Caki2 (cell line): ENCODE results near the gene DMRTB1. TPM values are rescaled to one million over a fixed set of nuclear protein-coding genes. Genes with fewer than 3 reads are reported as not detected.
"Not testable (repeated sequence)": the region's sequence is repeated elsewhere in the genome, so short reads cannot be mapped to it uniquely, and the experiment has no call there.

Source experiments
- DNase-seq: peaks from one replicate; pipeline ENCODE4 v3.0.0-alpha.2; 2015; ENCODE audit warnings: low read depth
- in situ Hi-C: cut with HindIII; loops from 2 replicates; pipeline ENCODE4 v1.10.0; 2016; ENCODE audit warnings: low sequenced_read_pairs, low pct_unique_long_range_greater_than_20kb, mixed read lengths
- total RNA-seq: library from RNA; depleted of rRNA; stranded (reverse); fragments of >200 nt; shearing (Covaris generic); gene quantifications from 2 replicates; pipeline ENCODE4 v1.2.3, GENCODE V29; 2014; ENCODE audit warnings: low replicate concordance

Gene DMRTB1
- total RNA-seq, 1 experiment from 2014 or later, result not detected

DNA sequence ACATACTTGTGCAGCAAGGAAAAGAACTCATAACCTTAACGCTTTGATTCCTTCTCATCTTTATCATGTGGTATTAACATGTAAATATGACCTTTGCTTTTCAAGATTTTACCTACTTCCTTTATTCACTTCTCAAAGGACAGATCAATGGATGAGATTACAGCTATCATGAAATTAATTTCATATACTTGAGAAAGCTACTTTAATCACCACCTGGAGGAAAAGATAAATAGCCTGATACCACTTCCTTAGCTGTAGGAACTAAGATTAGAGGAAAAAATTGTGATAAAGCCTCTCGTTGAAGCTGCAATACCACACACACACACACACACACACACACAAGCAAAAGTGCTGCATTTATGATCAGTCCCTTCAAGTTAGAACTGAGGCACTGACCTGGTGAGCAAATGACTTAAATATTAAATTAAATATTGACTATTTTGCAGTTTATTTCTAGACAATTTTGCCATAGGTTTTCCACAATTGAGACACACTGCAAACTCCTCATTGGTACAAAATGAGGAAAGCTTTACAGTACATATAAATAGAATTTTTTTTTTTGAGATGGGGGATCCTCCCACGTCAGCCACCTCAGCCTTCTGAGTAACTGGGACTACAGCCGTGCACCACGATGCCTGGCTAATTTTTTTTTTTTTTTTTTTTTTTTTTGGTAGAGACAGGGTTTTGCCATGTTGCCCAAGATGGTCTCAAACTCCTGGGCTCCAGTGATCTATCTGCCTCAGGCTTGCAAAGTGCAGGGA is 27.2 kb upstream of the DMRTB1 start:
- in situ Hi-C loops, result no loop called here
- no peak for DNase-seq

DNA sequence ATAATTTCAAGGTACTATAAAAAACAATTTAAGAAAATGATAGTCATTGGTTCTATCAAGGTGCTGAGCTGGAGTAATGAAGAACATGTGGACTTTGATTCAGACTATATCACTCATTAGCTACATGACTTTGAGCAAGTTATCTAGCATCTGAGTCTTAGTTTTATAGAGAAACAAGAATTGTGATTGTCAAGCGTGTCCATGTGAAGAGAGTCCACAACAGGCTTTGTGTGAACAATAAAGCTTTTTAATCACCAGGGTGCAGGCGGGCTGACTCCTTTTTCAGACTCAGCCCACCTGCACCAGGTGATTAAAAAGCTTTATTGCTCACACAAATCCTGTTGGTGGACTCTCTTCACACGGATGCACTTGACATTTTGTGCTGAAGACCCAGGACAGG is 26.6 kb upstream of the DMRTB1 start:
- DNase-seq, result no peak
- in situ Hi-C loops, result no loop called here

DNA sequence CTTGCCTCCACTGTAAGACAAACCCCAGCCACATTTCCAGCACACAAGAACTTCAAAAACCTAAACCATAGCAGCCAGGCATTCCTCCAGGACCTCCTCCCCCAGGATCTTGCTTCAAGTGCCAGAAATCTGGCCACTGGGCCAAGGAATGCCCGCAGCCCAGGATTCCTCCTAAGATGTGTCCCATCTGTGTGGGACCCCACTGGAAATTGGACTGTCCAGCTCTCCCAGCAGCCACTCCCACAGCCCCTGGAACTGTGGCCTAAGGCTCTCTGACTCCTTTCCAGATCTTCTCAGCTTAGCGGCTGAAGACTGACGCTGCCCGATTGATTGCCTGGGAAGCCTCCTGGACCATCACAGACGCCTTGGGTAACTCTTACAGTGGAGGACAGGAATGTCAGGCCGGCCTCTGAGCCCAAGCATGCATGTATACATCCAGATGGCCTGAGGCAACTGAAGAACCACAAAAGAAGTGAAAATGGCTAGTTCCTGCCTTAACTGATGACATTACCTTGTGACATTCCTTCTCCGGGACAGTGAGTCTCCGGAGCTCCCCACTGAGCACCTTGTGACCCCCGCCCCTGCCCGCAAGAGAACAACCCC is 24.7 kb upstream of the DMRTB1 start:
- in situ Hi-C loops, DNase-seq: not testable (repeated sequence)

DNA sequence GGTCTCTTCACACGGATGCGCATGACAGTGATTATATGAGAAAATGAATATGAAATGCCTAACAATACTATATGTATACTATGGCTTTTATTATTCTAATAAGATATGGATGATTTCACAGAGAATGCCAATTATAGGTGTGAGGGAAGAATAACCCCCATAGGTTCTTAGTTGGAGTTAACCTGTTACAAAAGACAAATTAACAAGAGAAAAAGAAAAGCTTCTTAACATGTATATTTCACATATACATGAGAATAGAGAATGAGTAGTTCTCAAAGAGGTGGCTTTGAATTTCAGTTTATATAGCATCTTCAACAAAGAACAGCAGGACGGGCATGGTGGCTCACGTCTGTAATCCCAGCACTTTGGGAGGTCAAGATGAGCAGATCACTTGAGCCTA is 24.0 kb upstream of the DMRTB1 start:
- in situ Hi-C loops, result no loop called here
- DNase-seq, result no peak

DNA sequence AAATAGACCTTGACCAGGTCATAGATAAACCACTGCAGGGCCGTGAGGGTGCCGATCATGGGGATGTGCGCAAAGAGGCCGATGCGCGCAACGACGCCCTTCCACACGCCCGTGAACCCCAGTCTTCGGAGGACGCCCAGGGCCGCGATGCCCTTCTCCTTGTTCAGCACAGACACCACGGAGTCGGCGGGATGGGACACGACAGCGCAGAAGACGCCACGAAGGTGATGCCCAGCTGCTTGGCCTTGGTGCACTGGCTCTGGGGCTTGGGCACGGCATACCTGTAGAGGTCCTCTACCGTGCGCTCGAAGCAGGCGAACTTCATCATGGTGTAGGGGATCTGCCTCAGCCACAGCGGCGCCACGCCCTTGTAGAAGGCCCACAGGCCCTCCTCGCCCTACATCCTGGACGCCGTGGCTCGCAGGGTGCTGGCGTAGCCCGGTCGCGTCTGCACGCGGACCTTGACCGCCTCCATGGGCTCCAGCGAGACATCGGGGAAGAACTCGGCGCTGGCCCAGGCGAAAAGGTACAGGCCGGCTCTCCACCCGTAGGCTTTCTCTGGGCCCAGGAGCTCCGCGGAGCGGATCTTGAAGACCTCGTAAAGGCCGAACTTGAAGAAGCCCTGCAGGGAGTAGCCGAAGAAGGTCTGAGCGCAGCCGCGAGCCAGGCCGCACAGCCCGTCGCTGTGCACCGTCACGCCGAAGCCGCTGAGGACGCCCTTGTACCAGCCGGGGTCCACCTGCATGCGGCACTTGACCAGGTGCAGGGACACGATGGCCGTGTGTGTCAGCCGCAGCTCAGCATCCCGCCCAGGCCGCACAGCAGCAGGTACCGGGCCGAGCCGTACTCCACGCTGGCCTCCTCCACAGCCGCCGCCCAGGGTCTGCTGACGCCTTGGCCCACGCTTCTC is 20.5 kb upstream of the DMRTB1 start:
- in situ Hi-C loops, result no loop called here

DNA sequence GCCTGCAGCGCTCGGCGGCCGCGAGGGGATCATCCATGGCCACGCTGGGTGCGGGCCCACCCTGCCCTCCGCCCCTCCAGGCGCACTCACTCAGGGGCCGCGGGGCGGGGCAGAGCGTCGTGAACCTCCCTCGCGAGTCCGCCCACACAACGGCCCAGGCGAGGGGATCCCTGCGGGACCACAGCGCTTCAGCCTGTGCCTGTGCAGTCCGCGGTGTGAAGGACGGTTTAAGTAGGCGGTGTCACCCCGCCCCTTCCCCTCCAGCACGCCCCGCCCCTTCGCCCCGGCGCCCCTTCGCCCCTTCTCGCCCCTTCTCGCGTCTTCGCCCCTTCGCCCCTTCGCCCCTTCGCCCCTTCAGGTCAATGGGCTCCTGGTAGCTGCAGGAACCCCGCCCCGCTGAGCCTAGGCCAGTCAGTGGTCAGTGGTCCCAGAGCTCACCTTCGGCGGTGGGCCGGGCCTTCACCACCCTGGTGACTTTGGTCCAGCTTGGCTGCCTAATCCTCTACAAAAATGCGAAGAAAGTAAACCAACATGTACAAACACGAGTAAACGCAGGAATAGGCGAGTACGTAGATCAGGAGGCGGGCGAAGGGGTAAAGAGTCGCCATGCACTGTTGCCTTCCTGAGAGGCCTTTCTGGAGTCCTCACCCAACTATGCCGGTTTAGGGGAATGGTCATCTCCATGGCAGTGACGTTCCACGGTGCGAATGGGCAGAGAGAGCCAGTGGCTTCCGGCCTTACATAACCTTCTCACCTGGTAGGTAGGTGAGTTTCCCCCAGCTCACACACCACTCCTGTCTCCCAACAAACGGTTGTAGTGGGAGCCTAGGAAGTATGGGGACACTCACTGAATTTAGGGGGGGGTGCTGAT is 19.6 kb upstream of the DMRTB1 start:
- in situ Hi-C loops, result no loop called here
- no peak for DNase-seq

More for the DNA sequence above, 20.5 kb upstream of the DMRTB1 start:
- DNase-seq, result no peak

DNA sequence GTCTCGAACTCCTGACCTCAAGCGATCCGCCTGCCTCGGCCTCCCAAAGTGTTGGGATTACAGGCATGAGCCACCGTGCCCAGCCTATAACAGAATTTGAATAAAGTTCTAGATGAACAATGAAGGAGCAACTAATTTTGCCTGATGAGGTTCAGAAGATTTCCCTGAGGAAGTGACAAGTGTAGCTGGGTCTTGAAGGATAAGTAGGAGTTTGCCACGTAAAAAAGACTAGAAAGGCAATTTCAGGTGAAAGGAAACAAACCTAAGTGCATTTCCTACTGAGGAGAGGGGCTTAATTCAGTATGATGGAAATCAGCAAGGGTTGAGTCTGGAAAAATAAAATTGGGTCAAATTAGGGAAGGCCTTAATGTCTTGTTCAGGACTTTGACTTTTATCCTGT is 18.6 kb upstream of the DMRTB1 start:
- in situ Hi-C loops, result no loop called here
- no peak for DNase-seq

DNA sequence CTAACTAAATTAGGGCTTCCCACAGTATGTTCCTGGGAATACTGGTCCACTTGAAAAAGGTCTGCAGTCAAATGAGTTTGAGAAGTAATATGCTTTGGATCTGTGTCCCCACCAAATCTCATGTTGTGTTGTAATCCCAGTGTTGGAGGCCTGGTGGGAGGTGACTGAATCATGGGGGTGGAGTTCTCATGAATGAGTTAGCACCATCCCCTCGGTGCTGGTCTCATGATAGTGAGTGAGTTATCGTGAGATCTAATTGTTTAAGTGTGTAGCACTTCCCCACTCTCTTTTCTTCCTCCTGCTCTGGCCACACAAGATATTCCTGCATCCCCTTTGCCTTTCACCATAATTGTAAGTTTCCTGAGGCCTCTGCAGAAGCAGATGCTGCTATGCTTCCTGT is 16.9 kb upstream of the DMRTB1 start:
- in situ Hi-C loops, result no loop called here
- DNase-seq, result peak; percentile 23

DNA sequence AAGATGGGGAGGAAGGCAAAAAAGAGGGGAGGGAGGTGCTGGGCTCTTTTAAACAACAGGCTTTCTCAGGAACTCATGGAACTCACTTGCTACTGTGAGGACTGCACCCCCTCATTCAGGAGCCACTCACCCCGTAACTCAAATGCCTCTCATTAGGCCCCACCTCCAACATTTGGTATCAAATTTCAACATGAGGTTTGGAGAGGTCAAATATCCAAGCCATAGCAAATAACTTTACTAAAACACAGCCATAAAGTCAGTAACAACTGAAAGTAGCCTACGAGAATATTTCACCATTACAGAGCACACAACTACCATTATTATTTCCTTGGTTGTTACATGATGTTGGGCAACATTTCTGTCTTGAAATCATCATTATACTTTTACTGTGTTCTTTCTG is 13.1 kb upstream of the DMRTB1 start:
- in situ Hi-C loops, result no loop called here
- DNase-seq, result no peak

DNA sequence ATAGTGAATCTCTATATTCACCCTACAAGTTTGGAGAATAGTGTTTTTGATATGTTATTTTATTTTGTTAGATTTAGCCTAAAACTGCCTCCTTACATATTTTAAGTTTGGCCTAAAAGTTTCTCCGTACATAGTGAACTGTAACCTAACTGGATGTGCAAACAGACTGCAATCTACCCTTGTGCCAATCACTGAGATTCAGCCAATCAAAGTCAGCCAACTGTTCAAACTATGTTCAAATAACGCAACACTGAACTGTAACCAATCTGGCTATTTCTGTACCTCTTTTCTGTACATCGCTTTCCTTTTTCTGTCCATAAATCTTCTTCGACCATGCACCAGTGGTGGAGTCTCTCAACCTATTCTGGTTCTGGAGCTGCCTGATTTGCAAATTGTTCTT is 11.8 kb upstream of the DMRTB1 start:
- no peak for DNase-seq
- in situ Hi-C loops, result no loop called here

DNA sequence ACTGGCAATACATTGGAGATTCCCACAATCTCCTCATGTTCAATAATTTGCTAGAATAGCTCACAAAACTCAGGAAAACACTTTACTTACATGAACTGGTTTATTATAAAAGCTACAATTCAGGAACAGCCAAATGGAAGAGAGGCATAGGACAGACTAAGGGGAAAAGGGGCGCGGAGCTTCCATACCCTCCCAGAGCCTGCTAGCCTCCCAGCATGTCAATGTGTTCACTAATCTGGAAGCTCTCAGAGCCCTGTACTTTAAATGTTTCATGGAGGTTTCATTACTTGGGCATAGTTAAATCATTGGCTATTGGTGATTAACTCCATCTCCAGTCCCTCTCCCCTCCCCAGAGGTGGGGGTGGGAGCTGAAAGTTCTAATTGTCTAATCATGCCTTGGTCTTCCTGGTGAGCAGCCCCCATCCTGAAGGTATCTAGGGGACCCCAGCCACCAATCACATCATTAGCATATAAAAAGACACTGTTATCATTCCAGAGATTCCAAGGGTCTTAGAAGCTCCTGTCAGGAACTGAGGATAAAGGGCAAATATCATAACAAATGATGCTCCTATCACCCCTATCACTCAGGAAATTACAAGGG is 10.9 kb upstream of the DMRTB1 start:
- in situ Hi-C loops, result no loop called here
- no peak for DNase-seq

DNA sequence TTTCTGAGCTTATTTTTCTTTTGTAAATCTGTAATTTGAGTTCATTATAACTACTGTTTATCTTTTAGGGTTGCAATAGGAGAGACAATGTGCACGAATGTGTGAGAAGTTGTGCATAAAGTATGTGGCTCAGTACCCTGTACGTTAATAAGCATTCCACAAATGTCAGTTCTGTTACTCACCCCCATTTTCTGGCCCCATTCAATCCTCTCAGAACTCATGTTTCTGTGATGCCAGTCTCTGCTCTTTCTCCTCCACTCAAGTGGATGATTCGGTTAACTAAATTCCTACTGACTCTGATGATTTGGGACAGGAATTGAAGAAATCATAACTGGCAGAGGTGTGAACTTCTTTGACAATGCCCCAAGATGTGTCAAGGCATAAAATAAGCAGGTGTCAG is 10.2 kb upstream of the DMRTB1 start:
- in situ Hi-C loops, result no loop called here
- no peak for DNase-seq

DNA sequence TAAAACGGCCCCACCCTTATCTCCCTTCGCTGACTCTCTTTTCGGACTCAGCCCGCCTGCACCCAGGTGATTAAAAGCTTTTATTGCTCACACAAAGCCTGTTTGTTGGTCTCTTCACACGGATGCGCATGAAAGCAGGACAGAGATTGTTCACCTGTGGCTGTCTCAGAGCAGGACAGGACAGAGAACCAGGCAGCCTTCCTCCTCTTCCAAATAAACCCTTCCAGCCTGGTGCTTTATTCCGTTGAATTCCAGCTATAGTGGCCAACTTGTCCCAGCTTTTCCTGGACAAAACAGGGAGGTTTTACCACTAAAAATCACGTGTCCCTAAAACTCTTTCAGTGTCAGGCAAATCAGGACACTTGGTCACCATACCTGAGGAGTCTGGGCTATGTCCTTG is 9.5 kb upstream of the DMRTB1 start:
- DNase-seq, result no peak
- in situ Hi-C loops, result no loop called here

DNA sequence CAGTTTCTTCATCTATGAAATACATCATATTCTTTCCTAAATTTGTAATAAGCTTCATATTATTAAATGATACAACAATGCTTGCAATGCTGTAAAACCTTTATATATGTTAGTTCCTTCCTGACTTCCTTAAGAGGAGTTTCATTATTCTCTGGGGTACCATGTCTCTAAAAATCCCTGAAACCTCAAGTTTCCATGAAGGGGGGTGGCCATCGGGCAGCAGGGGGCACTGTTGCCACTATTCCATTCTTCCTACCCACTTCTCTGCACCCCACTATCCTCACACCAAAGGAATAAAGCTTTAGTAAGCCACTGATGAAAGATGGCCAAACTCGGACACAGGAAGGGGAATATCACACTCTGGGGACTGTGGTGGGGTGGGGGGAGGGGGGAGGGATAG is 9.0 kb upstream of the DMRTB1 start:
- in situ Hi-C loops, result no loop called here
- no peak for DNase-seq

DNA sequence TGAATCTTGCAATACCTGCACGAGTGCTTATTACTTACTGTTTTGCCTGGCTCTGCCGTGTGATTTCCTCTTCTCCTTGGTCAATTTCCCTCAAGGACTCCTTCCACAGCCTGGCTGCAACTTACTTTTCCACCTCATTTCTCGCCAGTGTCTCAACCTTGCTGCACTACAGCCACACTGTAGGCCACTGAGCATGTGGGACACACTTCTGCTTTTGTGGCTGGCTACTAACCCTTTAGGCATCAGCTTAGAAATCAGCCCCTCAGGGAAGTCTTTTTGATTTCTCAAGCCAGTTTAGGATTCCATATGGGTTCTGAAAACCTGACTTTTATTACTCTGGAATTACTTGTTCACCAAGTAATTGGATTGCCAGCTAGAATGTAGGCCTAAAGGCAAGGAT is 5.2 kb upstream of the DMRTB1 start:
- in situ Hi-C loops, result no loop called here
- DNase-seq, result no peak

DNA sequence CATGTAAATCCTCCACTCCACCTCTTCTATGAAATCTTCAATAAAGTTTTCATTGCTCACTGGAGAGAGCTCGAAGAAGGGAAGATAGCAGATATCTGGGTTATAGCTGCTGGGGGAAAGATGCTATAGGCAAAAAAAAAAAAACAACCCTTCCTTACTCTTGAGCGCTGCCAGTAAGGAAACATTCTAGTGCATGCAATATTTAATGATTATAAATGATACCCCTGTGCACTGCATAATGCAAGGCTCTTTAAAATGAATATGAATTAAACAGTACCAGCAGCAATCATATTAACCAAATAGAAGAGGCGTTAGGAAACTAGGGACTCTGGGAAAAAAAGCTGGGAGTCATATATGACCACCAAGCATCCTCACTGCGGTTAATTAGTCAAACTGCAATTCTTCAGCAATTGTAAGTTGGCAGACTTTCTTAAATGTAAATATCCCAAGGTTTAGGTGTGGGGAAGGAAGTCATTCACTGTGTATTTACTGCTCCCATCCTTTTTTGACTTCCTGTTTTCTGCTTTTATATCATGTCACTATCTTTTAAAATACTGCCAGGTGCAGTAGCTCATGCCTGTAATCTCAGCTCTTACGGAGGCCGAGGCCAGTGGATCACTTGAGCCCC is 3.7 kb upstream of the DMRTB1 start:
- no peak for DNase-seq
- in situ Hi-C loops, result no loop called here

DNA sequence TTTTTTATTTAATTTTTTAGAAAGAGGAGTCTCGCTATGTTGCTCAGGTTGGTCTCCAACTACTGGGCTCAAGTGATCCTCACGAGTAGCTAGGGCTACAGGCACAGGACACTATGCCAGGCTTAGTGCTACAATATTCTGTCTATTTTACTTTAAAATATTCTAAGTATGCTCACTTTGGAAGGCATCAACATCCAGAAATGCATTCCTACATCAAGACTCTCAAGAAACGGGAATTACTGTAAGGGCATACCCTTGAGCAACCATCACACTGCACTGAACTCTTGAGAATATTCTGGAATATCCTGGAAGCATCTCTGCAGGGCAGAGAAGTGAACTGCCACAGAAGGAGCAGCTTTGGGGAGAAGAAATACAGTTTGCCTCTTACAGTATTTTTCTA is 565 bp upstream of the DMRTB1 start:
- no peak for DNase-seq
- in situ Hi-C loops, result no loop called here

DNA sequence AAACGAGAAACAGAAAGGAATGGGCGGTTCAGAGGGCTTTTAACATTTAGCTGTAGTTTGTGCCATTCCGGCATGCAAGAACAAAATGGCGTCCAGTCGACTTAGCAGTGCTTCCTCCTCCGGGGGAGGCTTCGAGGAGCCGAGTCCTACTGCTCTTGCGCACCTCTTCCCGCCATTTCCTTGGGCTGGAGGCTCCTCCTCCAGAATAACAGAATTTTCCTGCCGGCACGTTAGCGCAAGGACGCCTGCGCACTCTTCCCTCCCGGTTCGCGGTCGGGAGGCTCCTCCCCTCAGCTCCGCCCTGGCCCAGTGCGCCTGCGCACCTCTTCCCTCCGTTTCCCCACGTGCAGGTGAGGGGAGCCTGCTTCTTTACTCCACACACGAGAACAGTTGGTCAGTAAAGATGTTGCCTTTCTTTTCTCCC is 1.0 kb downstream of the DMRTB1 start:
- in situ Hi-C loops, result no loop called here
- DNase-seq, result no peak
